DND-41 (cell line): ENCODE measurements around the gene OTP.

ENCODE experiments used
- ATAC-seq: fragments of 200-7000 bp; cut with Tn5 transposase; 3 replicates; pipeline ENCODE4 v1.9.1; 2021; ENCODE audit warnings: low read depth; ENCODE audit not compliant: insufficient read depth
- DNase-seq: peaks from one replicate; pipeline ENCODE4 v3.0.0-alpha.2; 2020
- H2AFZ ChIP-seq: 2 replicates; pipeline ENCODE4 v1.6.0; 2012; ENCODE audit warnings: low read depth, low read length
- H3K27ac ChIP-seq: 2 replicates; pipeline ENCODE4 v1.5.1; 2012; ENCODE audit warnings: low read length, inconsistent platforms
- H3K27me3 ChIP-seq: fragments of 200-600 bp; sonication (generic); 2 replicates; pipeline ENCODE4 v1.6.0; 2012; ENCODE audit warnings: low read length, mild to moderate bottlenecking, inconsistent platforms; ENCODE audit not compliant: insufficient read depth, poor library complexity
- H3K36me3 ChIP-seq: 2 replicates; pipeline ENCODE4 v1.5.1; 2012; ENCODE audit warnings: low read length, inconsistent platforms; ENCODE audit not compliant: insufficient read depth
- H3K4me1 ChIP-seq: 2 replicates; pipeline ENCODE4 v1.5.1; 2012; ENCODE audit warnings: mild to moderate bottlenecking, low read length; ENCODE audit not compliant: insufficient read depth
- H3K4me2 ChIP-seq: 2 replicates; pipeline ENCODE4 v1.6.0; 2012; ENCODE audit warnings: mild to moderate bottlenecking, moderate library complexity, low read length, inconsistent platforms; ENCODE audit not compliant: insufficient read depth
- H3K4me3 ChIP-seq, 2 experiments: fragments of 200-600 bp in 1 of 2; shearing (Covaris generic) in 1 of 2; 2 replicates each; pipeline ENCODE4 v1.5.1; 2012 to 2016; ENCODE audit warnings: inconsistent platforms in 2 of 2, low read length in 2 of 2, mild to moderate bottlenecking in 2 of 2, low read depth in 1 of 2, moderate library complexity in 1 of 2
- H3K79me2 ChIP-seq: 2 replicates; pipeline ENCODE4 v1.6.0; 2012; ENCODE audit warnings: low read length, inconsistent platforms; ENCODE audit not compliant: insufficient read depth
- H3K9ac ChIP-seq: 2 replicates; pipeline ENCODE4 v1.6.0; 2012; ENCODE audit warnings: low read depth, mild to moderate bottlenecking, inconsistent platforms, low read length, moderate library complexity
- H3K9me3 ChIP-seq: 2 replicates; pipeline ENCODE4 v1.5.1; 2012; ENCODE audit warnings: low read length, moderate library complexity, mild to moderate bottlenecking, inconsistent platforms; ENCODE audit not compliant: insufficient read depth, severe bottlenecking
- H4K20me1 ChIP-seq: 2 replicates; pipeline ENCODE4 v1.6.0; 2012; ENCODE audit warnings: low read length; ENCODE audit not compliant: insufficient read depth
- EZH2 ChIP-seq: IDR thresholded peaks from 3 replicates; pipeline ENCODE4 v1.6.1; 2012; ENCODE audit warnings: borderline replicate concordance, low read depth, mild to moderate bottlenecking, moderate library complexity, low read length, inconsistent platforms; ENCODE audit not compliant: severe bottlenecking
- TF ChIP-seq, protein P1 (sequence below): IDR thresholded peaks from 2 replicates; pipeline ENCODE4 v1.5.1; 2012; ENCODE audit warnings: borderline replicate concordance, low read length, moderate library complexity, mild to moderate bottlenecking; ENCODE audit not compliant: poor library complexity, severe bottlenecking; ENCODE audit errors: extremely low read depth

Gene OTP

DNA sequence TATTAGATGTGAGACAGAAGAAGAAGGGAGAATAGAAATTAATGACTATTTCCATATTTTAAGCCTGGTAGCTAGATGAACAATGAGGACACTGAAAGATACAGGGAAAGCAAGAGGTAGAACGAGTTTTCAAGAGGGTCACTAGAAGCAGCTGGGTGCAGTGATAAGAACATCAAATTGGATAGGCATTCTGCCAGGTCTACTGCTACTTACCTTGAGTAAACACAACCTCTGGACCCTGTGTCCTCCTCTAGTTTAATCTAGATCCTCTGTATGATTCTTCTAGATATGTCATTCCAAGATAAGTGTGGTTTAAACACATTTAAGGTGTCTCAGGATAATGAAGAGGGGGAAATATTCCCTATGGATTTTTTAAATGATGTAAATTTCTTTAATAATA lies 31.2 kb downstream of the OTP start:
- no peaks in the 10 kb centered on the region for H3K36me3 ChIP-seq
- no peak for ATAC-seq
- H3K79me2 ChIP-seq = no peaks in the 10 kb centered on the region
- no peaks in the 10 kb centered on the region for H4K20me1 ChIP-seq
- H3K9ac ChIP-seq = no peak overlapping the region
- H3K4me3 ChIP-seq = no peak overlapping the region
- TF ChIP-seq, protein P1, sequence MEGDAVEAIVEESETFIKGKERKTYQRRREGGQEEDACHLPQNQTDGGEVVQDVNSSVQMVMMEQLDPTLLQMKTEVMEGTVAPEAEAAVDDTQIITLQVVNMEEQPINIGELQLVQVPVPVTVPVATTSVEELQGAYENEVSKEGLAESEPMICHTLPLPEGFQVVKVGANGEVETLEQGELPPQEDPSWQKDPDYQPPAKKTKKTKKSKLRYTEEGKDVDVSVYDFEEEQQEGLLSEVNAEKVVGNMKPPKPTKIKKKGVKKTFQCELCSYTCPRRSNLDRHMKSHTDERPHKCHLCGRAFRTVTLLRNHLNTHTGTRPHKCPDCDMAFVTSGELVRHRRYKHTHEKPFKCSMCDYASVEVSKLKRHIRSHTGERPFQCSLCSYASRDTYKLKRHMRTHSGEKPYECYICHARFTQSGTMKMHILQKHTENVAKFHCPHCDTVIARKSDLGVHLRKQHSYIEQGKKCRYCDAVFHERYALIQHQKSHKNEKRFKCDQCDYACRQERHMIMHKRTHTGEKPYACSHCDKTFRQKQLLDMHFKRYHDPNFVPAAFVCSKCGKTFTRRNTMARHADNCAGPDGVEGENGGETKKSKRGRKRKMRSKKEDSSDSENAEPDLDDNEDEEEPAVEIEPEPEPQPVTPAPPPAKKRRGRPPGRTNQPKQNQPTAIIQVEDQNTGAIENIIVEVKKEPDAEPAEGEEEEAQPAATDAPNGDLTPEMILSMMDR = no peak
- no peak for TF ChIP-seq EZH2
- no peak for DNase-seq
- H3K27ac ChIP-seq = no peak overlapping the region
- H3K27me3 ChIP-seq = no peaks in the 10 kb centered on the region
- no peaks in the 10 kb centered on the region for H3K9me3 ChIP-seq
- no peaks in the 10 kb centered on the region for H3K4me1 ChIP-seq
- no peak overlapping the region for H2AFZ ChIP-seq
- no peak overlapping the region for H3K4me2 ChIP-seq

DNA sequence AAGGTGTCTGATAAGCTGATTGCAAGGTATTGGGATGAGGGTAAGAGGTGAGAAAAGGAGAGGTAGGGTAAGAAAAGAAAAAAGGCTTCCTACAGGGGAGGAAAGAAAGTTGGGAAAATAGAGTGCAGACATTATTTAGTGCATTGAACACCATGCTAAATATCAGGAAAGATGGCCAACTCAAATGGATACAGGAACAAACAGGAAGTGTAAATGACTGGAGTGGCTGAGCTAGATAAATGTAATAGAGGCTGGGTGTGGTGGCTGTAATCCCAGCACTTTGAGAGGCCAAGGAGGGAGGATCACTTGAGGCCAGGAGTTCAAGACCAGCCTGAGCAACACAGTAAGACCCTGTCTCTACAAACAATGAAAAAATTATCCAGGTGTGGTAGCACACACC lies 32.2 kb downstream of the OTP start:
- Histone ChIP-seq H3K4me2 (no peak overlapping the region), H3K4me1 (no peaks in the 10 kb centered on the region), H3K79me2 (no peaks in the 10 kb centered on the region), H3K27me3 (no peaks in the 10 kb centered on the region), H4K20me1 (no peaks in the 10 kb centered on the region), H3K4me3 (no peak overlapping the region), H3K36me3 (no peaks in the 10 kb centered on the region), H3K9ac (no peak overlapping the region), H3K27ac (no peak overlapping the region), H3K9me3 (no peaks in the 10 kb centered on the region), H2AFZ (no peak overlapping the region)
- TF ChIP-seq, protein P1 = no peak
- TF ChIP-seq EZH2 = no peak
- ATAC-seq (no peak), DNase-seq (no peak)

DNA sequence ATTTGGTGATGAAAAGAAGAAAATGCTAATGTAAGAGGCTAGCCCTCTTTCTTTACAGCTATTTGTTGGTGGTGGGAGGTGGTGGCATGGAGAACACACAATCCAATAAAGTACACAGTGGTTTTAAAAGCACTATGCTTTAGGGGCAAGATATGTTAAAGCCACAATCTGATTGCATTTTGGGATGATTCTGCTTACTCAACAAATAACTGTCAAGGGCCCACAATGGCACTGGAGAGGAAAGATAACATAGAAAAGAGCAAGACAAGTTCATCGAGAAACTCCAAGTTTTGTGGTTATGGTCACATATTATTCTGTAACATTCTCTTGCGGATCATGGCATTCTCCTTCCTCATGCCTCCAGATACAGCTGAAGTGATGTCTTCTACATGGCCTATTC lies 38.8 kb downstream of the OTP start:
- Histone ChIP-seq H3K4me3 (no peak overlapping the region), H3K27ac (no peak overlapping the region), H3K4me2 (no peak overlapping the region), H3K9me3 (no peaks in the 10 kb centered on the region), H3K4me1 (no peaks in the 10 kb centered on the region), H3K27me3 (no peaks in the 10 kb centered on the region), H3K36me3 (no peaks in the 10 kb centered on the region), H3K79me2 (no peaks in the 10 kb centered on the region), H4K20me1 (no peaks in the 10 kb centered on the region), H2AFZ (no peak overlapping the region), H3K9ac (no peak overlapping the region)
- ATAC-seq (no peak), DNase-seq (no peak)
- no peak for TF ChIP-seq EZH2
- TF ChIP-seq, protein P1 = no peak

DNA sequence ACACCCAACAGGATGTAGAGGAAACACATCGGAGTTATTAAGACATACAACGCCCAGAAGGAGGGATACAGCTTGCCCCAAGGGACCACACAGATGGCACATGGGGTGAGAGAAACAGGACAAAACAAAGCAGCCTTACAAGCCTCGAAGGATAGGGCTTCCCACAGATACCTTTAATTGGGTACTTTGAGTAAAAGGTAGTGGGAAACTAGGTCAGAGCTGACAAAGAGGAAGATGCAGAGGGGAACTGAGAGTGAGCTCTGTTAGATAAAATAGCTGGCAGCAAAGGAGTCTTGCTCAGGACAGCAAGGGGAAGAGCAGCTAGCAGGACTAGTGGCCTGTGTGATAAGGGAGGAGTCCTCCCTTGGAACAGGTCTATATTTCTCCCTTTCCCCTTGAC lies 48.2 kb downstream of the OTP start:
- Histone ChIP-seq H3K4me3 (no peak overlapping the region), H3K4me2 (no peak overlapping the region), H3K27ac (no peak overlapping the region), H3K27me3 (peaks cover 6% of the 10 kb centered on the region), H3K9ac (no peak overlapping the region), H3K36me3 (no peaks in the 10 kb centered on the region), H3K79me2 (no peaks in the 10 kb centered on the region), H4K20me1 (no peaks in the 10 kb centered on the region), H3K4me1 (no peaks in the 10 kb centered on the region), H2AFZ (no peak overlapping the region), H3K9me3 (peaks cover 3% of the 10 kb centered on the region)
- DNase-seq = no peak
- ATAC-seq = no peak
- no peak for TF ChIP-seq EZH2
- TF ChIP-seq, protein P1 = no peak
